GM19328 (cell line): ENCODE data around the gene KRT78.

Experiments used
- ATAC-seq: cut with Tn5 transposase; IDR thresholded peaks from one replicate; pipeline ENCODE4 v1.9.1; 2021; ENCODE audit warnings: mild to moderate bottlenecking, moderate library complexity; ENCODE audit not compliant: unreplicated experiment

KRT78 gene

DNA sequence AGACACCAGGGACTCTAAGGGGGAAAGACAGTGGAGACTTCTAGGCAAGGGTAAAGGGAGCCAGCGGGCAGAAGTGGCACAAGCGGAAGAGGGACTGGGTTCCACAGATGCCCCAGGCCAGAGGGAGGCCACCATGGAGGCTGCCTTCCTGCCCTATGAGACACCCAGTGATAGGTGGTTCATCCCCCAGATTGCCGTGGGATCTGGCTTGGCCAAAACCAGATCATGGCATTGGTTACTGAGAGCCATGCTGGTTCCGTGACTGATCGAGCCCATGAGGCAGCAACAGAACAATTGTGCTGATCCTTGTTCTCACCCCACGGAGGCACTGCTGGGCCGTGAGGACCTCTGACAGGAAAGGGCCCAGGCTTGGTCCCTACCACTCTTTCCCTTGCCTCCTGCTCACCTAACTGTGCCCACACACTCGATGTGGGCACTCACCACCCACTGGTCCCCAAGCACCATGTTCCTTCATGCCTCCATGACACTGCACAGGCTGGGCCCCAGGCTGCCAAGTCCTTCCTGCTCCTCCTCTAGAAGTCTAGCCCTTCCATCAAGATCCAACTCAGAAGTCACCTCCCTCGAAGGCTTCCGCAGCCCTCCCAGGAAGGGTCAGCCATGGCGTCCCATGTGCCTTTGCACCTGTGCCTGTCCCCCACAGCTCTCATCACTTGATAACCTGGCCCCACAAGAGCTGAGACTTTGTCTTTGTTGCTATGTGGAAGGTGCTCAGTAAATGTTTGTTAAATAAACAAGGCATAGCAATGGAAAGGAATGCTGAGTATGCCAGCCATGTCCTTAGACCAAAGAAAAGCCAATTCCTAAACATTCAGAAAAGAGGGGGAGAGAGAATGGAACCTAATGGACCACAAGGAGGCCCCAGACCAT is 21.9 kb downstream of the KRT78 start:
- no peak for ATAC-seq

- ATAC-seq = no peak
These were observed 22.8 kb downstream of the KRT78 start for GRCh38 chr12:52825961-52826360.

DNA sequence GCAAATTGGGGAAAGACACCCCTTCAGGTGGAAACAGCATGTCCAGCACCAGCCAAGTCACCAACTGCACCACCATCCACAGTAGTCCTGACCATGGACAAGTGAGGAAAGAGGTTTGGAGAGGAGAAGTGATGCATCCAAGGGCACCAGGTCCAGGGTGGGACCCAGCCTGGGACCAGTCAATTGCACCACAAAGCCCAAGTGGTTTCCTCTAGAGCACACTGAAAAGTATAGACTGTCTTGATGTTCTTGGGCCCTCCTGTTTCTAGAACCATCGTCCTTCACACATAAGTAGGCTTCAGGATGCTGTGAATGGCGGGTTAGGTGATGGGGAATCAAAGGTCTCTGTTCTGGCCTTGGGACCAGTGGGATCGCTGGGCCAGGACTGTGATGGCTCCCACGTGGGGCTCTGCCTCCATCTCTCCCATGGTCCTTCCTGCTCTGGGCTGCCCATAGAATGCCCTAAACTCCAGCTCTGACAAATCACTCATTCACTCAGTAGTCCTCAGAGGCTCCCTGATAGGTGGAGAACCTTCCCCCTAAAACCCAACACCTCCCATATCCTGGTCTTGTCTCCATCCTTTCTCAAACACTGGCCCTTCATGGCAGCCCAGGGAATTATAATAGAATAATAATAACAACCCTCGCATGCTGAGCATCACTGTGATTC is 23.9 kb downstream of the KRT78 start:
- no peak for ATAC-seq

DNA sequence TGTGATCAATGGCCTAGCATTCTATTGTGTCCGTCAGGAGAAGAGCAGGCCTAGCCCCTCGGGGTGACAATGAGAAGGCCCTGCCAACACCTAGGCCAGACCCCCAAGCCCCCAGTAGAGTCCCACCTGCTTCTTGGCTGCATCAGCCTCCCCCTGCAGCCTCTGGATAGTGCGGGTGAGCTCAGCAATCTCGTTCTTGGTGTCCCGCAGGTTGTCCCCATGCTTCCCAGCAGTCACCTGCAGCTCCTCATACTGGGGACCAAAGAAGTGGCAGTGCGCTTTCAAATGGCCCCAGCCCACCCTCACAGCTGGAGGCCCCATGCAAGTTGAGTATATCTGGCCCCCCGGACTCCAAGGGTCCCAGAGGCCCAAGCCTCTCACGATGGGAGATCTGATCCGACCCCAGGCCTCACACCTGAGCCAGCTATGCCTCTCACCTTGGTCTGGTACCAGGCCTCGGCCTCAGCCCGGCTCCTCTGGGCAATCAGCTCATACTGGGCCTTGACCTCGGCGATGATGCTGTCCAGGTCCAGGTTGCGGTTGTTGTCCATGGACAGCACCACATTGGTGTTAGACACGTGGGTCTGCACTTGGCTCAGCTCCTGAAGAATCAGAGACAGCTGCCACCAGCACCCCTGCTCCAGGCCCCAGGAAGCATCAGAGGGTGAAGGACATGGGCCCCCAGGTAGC is 24.9 kb downstream of the KRT78 start:
- no peak for ATAC-seq

DNA sequence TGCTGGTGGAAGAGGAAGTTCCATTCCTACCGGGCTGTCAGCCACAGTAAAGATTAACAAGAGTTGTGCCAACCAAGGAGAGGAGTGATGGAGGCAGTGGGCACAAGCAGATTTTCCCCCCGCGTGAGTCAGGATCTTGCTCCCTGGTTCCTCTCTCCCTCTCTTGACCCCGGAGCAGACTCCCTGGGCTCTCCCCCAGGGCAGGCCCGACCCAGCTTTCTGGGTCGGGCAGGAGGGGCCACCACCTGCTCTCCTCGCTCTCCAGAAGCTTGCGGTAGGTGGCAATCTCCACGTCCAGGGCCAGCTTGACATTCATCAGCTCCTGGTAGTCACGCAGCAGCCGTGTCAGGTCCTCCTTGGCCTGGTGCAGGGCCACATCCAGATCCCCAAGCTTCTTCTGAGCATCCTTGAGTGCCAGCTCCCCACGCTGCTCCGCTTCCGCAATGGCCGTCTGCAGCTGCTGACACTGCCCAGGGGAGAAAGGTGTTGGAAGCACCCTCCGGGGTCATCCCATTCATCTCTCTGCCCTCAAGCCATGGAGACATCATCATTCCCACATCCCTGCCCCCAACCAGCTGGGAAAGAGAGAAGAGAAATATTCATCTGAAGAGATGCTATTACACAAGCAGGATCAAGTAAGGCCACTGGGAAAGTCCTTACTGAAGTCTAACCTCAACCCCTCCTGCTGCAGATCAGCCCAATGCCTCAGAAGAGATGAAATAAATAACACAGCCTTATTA is 25.9 kb downstream of the KRT78 start:
- no peak for ATAC-seq

- ATAC-seq = no peak
These were observed 26.8 kb downstream of the KRT78 start for GRCh38 chr12:52821826-52822660.

GRCh38 chr12:52821071-52821730 is 27.6 kb downstream of the KRT78 start:
- ATAC-seq = no peak

DNA sequence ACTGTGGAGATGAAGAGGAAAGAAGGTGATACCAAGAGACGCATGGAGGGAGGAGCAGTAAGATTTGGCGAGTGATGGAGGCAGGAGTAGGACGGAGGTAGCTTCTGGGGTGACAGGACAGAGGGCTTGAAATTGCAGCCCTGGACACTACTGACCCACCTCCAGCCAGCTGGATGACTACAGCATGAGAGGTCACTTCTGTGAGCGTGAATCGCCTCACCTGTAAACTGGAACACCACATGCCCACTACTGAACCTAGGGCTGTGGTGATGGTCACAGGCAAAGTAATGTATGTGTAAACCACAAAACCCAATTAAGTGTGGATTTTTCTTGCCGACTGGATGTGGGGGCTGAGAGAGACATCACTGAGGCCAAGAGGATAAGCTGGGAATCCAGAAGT is 28.3 kb downstream of the KRT78 start:
- ATAC-seq = no peak

DNA sequence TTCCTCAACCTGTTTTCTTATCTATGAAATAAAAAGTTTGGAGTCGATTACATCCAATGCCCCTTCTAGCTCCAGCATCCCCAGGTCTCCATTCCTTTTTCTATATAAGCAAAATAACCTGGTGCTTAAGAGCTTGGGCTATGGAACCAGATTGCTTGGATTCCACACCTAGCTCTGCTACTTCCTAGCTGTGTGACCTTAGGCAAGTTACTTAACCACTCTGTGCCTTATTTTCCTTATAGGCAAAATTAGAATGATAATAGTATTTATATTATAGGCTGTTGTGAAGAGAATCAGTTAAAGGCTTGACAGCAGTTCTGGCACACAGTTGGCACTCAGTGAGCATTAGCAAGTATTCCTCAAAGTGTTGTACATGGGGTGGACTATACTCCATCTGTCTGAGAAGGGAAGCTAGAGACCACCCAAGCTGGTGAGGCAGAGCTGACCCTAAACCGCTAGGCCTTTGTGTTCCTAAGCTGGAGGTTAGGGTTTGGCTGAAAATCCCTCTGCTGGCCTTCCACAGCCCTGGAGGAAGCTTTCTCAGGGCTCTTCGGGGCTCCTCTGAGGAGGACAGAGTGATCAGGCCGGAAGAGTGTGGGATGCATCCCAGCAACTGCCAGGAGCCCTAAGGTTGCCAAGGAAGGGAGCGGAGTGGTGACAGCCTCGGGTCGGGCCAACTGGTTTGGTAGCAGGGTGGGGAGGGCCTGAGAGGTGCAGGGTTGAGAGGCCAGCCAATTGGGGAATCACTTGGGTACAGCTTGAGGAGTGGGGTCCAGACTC is 28.9 kb downstream of the KRT78 start:
- ATAC-seq = no peak

DNA sequence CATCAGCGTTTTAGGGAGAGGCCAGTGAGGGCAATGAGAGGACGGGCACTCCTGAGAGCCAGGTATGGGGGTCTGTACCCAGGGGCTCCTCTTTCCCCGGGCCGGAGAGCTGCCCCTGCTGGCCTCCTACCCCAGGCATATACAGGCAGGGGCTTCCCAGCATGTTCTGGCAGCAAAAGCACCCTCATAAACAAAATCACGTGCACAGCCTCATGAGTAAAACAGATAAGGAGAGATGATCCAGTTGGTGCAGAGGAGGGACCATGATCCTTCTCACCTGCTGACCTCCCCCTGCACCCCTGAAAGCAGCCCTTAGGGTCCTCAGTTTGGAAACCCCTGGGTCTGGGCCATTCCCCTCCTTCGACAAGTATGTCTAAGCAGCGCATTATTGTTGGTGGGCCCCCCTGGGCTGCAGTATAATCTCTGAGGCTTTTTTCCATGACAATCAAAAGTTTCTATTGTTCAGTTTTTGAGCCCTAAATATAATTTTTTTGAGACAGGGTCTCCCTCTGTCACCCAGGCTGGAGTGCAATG is 29.8 kb downstream of the KRT78 start:
- no peak for ATAC-seq

DNA sequence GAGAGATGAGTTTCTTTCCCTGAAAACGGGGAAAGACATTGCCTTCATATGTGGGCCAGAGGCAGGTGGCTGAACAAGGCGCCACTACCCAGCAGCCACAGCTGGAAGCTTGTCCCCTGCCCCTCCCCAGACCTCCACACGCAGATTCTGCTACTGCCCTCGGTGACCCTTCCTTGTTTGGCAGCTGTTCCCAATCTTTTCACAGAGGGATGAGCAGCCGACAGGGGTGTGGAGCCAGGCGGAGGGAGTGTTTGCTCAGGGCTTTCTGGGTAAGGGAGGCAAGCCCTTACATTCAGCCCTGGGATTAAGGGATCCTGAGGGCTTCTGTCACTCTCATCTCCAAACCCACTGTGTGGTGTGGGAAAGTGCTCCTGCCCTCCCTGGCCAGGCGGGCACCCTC is 30.4 kb downstream of the KRT78 start:
- no peak for ATAC-seq

DNA sequence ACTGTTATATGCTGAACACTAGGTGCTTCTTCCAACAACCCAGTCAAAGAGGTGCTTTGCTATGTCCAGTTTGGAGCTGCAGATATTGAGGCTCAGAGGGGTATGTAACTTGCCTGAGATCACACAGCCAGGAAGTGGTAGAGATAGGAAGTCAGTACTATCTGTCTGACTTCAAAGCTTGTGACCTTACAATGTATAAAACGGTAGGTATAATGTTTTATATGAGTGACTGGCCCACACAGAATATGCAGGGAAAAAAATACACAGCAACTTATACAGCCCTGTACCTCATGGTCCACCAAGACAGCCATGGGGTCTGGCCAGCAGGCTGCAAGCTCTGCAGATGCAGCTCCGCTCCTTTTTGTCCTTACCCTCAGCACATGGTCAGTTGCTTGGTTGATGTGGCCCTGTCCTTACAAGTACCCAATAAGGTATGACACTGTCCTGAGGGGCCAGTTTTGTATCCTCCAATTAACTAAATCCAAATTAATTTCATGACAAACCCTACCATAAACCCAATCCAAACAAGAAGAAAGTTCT is 31.0 kb downstream of the KRT78 start:
- no peak for ATAC-seq

DNA sequence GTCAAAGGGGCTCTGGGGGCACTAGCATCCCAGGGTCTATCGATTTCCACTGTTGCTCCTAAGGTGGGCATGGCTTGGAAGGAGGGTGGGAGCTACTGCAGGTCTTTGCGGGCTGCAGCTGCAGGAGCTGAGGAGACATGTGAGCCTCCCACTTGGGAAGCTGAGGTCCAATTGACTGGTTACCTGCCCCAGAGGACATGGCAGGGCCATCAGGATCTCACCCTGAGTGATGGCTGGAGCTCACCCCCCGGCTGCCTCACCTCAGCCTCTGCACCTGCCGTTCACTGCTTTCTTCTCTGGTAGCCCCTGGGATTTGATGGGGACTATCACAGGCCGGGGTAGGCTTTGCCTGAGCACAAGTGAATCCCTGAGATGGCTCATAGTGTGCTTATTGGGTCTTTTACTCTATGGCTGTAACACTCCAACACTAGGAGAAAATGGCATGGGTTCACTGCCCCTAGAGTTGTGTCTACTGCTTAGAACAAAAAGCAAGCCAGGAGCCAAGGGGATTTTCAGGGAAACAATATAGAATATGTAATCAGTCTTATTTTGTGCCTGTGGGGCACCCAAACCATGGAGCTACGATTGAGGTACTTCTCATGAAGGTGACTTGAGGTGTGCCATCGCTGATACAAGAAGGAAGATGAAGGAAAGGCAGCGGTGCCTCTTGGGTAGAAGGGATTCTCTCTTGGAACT is 31.6 kb downstream of the KRT78 start:
- ATAC-seq = no peak

DNA sequence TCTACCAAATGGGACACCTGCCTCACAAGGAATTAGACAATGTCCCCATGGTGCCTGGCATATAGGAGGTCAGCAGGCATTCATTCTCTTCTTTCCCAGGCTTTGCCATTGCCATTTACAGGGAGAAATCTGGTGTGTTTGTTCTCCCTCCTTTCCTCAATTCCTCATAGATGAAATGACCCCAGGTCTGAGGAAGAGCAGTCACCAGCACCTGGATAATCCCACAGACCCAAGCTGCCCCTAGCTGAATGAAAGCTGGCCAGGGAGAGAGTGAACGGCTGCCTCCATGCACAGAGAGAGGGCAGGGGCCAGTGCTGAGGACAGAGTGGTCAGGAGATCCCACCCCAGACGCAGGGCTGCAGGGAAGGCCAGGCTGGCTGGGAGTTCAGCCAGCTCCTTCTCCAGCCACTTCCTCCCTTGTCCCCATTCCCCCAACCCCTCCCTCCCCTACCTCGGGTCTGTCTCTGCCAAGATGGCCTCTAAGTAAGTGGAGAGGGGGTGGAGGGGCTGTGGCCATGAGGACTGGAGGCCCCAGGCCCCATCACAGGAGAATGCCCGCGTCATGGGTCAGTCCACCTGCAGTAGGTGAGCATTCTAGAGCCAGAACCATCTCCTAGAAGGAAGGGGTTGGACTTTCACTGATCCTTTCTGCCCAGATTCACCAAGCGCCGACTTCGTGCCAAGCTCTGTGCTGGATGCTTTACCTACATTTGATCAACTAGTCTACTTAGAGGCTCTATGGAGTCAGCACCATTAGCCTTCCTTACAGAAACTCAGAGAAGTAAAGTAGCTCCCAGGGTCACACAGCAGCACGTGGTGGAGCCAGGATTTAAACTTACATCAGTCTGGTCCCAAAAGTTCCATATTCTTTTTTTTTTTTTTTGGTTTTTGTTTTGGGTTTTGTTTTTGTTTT is 32.9 kb downstream of the KRT78 start:
- no peak for ATAC-seq

DNA sequence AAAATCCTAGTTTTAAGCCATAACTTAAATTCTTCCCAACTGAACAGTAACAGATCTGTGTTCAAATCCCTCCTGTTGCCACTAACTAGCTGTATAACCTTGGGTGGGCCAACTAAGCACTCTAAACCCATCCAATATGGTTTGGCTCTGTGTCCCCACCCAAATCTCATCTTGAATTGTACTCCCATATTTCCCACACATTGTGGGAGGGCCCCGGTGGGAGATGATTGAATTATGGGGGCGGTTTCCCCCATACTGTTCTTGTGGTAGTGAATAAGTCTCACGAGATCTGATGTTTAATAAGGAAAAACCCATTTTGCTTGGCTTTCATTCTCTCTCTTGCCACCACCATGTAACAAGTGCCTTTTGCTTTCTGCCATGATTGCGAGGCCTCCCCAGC is 33.6 kb downstream of the KRT78 start:
- ATAC-seq = no peak

DNA sequence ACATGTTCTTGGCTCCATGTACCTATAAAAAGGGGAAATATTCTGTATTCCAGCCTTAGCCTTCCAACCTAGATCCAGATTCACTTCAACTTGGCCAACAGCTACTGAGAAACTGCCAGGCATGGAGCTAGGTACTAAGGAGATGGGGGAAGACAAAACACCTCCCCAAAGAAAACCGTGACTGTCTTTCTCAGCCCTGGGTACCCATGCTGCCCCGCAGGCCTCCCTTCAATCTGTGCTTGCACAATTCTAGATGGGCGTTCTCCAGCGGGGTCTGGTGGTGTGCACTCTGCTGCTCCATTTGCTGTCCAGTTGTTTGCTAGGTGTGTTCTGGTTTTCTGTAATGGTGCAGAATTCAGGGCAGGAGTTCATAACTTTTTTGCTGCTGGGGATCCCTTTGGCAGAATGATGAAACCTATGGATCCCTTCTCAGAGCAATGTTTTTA is 34.1 kb downstream of the KRT78 start:
- no peak for ATAC-seq
